Naive B cell (primary cell): Measurements from ENCODE around the gene CACNA1B. TPM values are rescaled to one million over a fixed set of nuclear protein-coding genes. Genes with fewer than 3 reads are reported as not detected.
"Not testable (repeated sequence)": the region's sequence is repeated elsewhere in the genome, so short reads cannot be mapped to it uniquely, and the experiment has no call there.

ENCODE experiments used
- ATAC-seq, 2 donors: fragments of 150-1000 bp; cut with Tn5 transposase; 2 replicates each; pipeline ENCODE4 v1.10.0; 2021; ENCODE audit warnings: low read depth in 2 of 2, mild to moderate bottlenecking in 2 of 2, moderate library complexity in 2 of 2
- DNase-seq: peaks from one replicate; pipeline ENCODE4 v3.0.0; 2022
- H3K27ac Mint-ChIP-seq, 6 donors: one replicate each; pipeline ENCODE4 v1.8.0; 2020 to 2022; ENCODE audit warnings: mild to moderate bottlenecking in 6 of 6, mixed read lengths in 6 of 6, moderate library complexity in 5 of 6, inconsistent platforms in 2 of 6
- H3K27me3 Mint-ChIP-seq, 3 donors: one replicate each; pipeline ENCODE4 v1.8.0; 2021 to 2022; ENCODE audit warnings: mixed read lengths in 3 of 3, mild to moderate bottlenecking in 1 of 3
- H3K36me3 Mint-ChIP-seq, 2 donors: one replicate each; pipeline ENCODE4 v1.8.0; 2020 to 2022; ENCODE audit warnings: mixed read lengths in 2 of 2, inconsistent platforms in 1 of 2, mild to moderate bottlenecking in 1 of 2
- H3K4me1 Mint-ChIP-seq, 3 donors: one replicate each; pipeline ENCODE4 v1.8.0; 2020 to 2022; ENCODE audit warnings: mixed read lengths in 3 of 3, inconsistent platforms in 1 of 3, mild to moderate bottlenecking in 1 of 3, moderate library complexity in 1 of 3
- H3K4me3 Mint-ChIP-seq, 8 donors: one replicate each; pipeline ENCODE4 v1.8.0; 2020 to 2022; ENCODE audit warnings: mild to moderate bottlenecking in 8 of 8, mixed read lengths in 8 of 8, moderate library complexity in 8 of 8, inconsistent platforms in 2 of 8
- H3K9me3 Mint-ChIP-seq, 7 donors: one replicate each; pipeline ENCODE4 v1.8.0; 2020 to 2022; ENCODE audit warnings: mixed read lengths in 7 of 7, mild to moderate bottlenecking in 5 of 7, inconsistent platforms in 2 of 7, moderate library complexity in 1 of 7
- polyA plus RNA-seq, 6 donors: library from polyadenylated mRNA; unstranded; fragments of 300-500 nt; fragmentation: Illumina TruSeq; gene quantifications; one replicate each; pipeline ENCODE4 v1.2.3, GENCODE V29; 2021; ENCODE audit warnings: low read depth in 6 of 6

The CACNA1B gene
- polyA plus RNA-seq, 6 donors from 2014 or later = not detected

GRCh38 chr9:138107039-138107438, 229.5 kb downstream of the CACNA1B start:
- not testable (repeated sequence) for H3K4me3 Mint-ChIP-seq, H3K9me3 Mint-ChIP-seq, H3K36me3 Mint-ChIP-seq, DNase-seq, ATAC-seq, H3K4me1 Mint-ChIP-seq
- peak overlapping the region in 1 of 6 donors; percentile 67 for H3K27ac Mint-ChIP-seq
- H3K27me3 Mint-ChIP-seq = peaks cover 0 to 25% (median 20%) of the 10 kb centered on the region in 3 donors

DNA sequence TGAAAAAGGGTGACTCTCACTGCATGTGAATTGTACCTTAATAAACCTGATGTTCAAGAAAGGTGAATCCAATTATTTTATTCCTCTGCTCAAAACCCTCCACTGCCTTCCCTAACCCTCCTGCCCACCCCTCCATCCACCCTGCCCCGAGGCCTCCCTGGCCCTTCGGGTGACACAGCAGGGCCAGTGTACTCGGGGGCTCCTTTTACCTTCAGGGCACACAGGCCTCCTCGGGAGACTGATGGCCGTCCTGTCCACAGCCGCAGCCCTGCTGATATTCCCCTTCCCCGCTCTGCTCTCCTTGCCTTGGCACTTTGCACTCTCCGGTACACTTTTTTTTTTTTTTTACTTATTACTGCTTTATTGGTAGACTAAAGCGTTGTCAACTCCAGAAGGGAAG, 234.0 kb downstream of the CACNA1B start:
- Mint-ChIP-seq H3K27me3 (peaks cover 0 to 39% (median 20%) of the 10 kb centered on the region in 3 donors), H3K9me3 (no peaks in the 10 kb centered on the region), H3K4me1 (peaks cover 0 to 4% (median 0%) of the 10 kb centered on the region in 3 donors), H3K36me3 (no peaks in the 10 kb centered on the region), H3K27ac (no peak overlapping the region), H3K4me3 (no peak overlapping the region)
- DNase-seq (no peak), ATAC-seq (no peak)

DNA sequence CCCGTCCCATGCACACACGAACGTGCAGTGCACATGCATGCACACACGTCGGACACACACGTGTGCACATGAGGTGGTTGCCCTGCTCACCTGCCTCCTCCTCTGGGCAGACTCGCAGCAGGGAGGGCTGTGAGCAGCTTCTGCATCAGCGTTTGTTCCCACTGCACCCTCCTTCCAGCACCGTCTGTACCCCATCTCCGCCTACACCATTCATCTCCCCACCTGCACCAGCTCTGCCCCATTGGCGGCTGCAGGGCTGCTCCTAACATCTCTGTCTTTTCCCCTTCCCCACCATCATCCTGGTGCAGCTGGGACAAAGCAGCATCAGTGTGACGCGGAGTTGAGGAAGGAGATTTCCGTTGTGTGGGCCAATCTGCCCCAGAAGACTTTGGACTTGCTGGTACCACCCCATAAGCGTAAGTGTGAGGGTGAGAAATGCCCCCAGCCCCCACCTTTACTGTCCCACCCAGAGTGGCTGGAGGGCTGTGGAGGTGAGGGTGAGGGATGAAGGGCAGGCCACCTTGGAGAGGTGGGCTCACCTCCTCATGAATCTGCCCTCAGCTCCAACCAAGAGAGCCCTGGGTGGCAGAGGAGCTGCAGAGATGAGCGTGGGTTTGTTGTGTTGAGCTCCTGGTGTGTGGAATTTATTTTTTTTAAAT, 234.6 kb downstream of the CACNA1B start:
- H3K27me3 Mint-ChIP-seq = peaks cover 0 to 39% (median 22%) of the 10 kb centered on the region in 3 donors
- no peak overlapping the region for H3K4me3 Mint-ChIP-seq
- peaks cover 0 to 4% (median 0%) of the 10 kb centered on the region in 3 donors for H3K4me1 Mint-ChIP-seq
- no peak for ATAC-seq
- no peaks in the 10 kb centered on the region for H3K36me3 Mint-ChIP-seq
- no peaks in the 10 kb centered on the region for H3K9me3 Mint-ChIP-seq
- no peak for DNase-seq
- peak overlapping the region in 1 of 6 donors; percentile 28 for H3K27ac Mint-ChIP-seq

DNA sequence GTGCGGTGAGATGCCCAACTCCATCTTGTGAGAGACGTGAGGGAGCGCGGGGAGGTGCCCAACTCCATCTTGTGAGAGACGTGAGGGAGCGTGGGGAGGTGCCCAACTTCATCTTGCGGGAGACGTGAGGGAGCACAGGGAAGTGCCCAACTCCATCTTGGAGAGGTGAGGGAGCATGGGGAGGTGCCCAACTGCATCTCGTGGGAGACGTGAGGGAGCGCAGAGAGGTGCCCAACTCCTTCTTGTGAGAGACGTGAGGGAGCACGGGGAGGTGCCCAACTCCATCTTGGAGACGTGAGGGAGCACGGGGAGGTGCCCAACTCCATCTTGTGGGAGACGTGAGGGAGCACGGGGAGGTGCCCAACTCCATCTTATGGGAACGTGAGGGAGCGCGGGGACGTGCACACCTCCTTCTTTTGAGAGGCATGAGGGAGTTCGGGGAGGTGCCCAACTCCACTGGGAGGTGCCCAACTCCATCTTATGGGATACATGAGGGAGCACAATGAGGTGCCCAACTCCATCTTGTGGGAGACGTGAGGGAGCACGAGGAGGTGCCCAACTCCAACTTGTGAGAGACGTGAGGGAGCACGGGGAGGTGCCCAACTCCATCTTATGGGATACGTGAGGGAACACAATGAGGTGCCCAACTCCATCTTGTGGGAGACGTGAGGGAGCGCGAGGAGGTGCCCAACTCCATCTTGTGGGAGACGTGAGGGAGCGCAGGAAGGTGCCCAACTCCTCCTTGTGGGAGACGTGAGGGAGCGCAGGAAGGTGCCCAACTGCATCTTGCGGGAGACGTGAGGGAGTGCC, 235.4 kb downstream of the CACNA1B start:
- Mint-ChIP-seq H3K9me3 (no peaks in the 10 kb centered on the region), H3K4me1 (peaks cover 0 to 4% (median 0%) of the 10 kb centered on the region in 3 donors), H3K4me3 (no peak overlapping the region), H3K36me3 (no peaks in the 10 kb centered on the region), H3K27ac (no peak overlapping the region), H3K27me3 (peaks cover 0 to 36% (median 28%) of the 10 kb centered on the region in 3 donors)
- ATAC-seq = no peak
- DNase-seq = no peak

- DNase-seq, ATAC-seq, H3K27ac Mint-ChIP-seq, H3K4me3 Mint-ChIP-seq, H3K9me3 Mint-ChIP-seq, H3K4me1 Mint-ChIP-seq, H3K36me3 Mint-ChIP-seq: not testable (repeated sequence)
- H3K27me3 Mint-ChIP-seq = peaks cover 0 to 36% (median 29%) of the 10 kb centered on the region in 3 donors
These were observed 236.2 kb downstream of the CACNA1B start for GRCh38 chr9:138113701-138114325.

DNA sequence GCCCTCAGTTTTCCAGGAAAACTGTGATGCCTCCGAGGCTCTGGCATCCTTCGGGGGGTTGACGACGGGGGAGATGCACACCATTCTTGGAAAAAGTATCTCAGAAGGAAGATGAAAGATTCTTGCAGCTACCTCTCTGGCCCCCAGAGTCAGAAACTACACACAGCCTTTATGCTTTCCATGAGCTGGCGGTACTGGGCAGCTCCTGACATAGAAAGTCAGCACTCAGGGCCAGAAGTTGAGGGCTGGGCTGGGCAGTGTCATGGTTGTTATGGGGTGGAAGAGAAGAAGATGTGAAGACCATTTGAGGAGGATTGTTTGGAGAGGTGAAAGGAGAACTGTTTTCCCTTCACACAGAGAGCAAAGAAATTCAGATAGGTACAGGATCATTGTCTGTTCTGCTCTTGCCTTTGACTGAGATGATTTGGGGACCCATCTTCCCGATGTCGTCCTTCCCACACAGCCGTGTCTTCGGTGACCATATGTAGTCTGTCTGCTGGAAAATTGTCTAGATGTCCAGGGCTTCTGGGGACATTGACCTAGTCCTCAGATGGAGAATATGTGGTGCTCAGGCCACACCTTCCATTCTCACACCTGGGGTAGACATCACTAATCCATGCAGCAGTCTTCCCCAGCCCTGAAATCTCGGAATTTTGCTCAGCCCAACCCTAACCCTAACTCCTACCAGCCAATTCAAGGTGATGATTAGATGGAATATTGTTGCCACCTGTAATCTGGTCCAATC, 237.1 kb downstream of the CACNA1B start:
- H3K4me1 Mint-ChIP-seq = peaks cover 0 to 4% (median 0%) of the 10 kb centered on the region in 3 donors
- no peak overlapping the region for H3K4me3 Mint-ChIP-seq
- H3K27ac Mint-ChIP-seq = no peak overlapping the region
- no peaks in the 10 kb centered on the region for H3K9me3 Mint-ChIP-seq
- no peaks in the 10 kb centered on the region for H3K36me3 Mint-ChIP-seq
- peaks cover 0 to 38% (median 36%) of the 10 kb centered on the region in 3 donors for H3K27me3 Mint-ChIP-seq
- DNase-seq (no peak), ATAC-seq (no peak)

GRCh38 chr9:138115506-138115905, 237.9 kb downstream of the CACNA1B start:
- H3K36me3 Mint-ChIP-seq = no peaks in the 10 kb centered on the region
- peak overlapping the region in 1 of 6 donors; percentile 33 for H3K27ac Mint-ChIP-seq
- H3K4me3 Mint-ChIP-seq = no peak overlapping the region
- no peak for ATAC-seq
- H3K4me1 Mint-ChIP-seq = peaks cover 0 to 4% (median 0%) of the 10 kb centered on the region in 3 donors
- DNase-seq = no peak
- H3K27me3 Mint-ChIP-seq = peaks cover 0 to 39% (median 36%) of the 10 kb centered on the region in 3 donors
- H3K9me3 Mint-ChIP-seq = no peaks in the 10 kb centered on the region

DNA sequence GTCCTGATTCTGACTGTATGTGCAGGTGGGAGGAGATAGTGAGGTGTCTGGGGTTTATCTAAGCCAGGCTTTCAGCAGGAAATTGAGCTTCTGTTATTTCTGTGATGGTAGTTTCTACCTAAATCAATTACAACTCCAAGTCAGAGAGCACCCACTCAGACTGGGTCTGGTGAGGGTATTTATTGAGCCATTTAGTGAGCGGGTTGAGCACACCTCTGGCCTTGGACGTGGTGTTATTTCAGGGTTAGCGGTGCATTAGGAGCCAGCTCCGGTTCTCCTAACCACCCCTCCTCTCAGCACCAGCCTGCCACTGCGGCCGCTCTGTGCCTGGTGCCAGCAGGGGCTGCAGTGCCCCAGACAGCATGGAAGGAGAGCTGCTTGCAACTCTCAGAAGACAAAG, 238.9 kb downstream of the CACNA1B start:
- Mint-ChIP-seq H3K27me3 (peaks cover 0 to 39% (median 36%) of the 10 kb centered on the region in 3 donors), H3K27ac (peak overlapping the region in 1 of 6 donors; percentile 64), H3K36me3 (no peaks in the 10 kb centered on the region), H3K9me3 (no peaks in the 10 kb centered on the region), H3K4me3 (no peak overlapping the region), H3K4me1 (peaks cover 0 to 4% (median 0%) of the 10 kb centered on the region in 3 donors)
- ATAC-seq (no peak), DNase-seq (no peak)

DNA sequence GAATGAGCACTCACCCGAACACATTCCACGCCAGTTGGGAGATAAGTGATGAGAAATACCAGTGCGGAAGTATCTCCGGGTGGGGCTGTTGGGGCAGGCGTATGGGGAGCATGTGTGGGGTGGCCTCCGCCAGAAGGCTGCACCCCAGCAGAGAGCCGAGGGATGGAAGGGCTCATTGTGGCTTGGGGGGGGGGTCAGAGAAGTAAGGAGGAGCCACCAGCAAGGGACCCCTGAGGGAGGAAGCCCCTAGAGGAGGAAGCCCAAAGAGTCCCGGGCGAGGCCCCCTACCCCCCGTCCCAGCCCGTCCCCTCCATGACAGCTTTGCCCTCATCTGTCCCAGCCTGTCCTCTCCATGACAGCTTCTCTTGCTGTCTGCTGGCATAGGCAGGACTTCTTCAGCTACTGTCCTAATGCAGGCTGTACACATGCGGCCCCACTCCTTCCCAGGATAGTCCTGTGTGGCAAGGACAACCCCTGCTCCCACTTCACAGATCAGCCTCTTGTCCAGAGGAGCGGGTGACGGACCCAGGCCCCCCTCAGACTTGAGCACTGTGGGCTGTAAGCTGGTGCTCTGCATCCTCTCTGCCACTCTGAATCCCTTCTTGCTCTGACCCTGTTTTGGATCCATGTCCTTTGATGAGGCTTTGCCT, 239.6 kb downstream of the CACNA1B start:
- DNase-seq (no peak), ATAC-seq (no peak)
- Mint-ChIP-seq H3K36me3 (no peaks in the 10 kb centered on the region), H3K4me3 (peak overlapping the region in 1 of 8 donors; percentile 47), H3K27ac (peak overlapping the region in 1 of 6 donors; percentile 52), H3K27me3 (peaks cover 0 to 35% (median 31%) of the 10 kb centered on the region in 3 donors), H3K9me3 (no peaks in the 10 kb centered on the region), H3K4me1 (peaks cover 0 to 4% (median 0%) of the 10 kb centered on the region in 3 donors)

DNA sequence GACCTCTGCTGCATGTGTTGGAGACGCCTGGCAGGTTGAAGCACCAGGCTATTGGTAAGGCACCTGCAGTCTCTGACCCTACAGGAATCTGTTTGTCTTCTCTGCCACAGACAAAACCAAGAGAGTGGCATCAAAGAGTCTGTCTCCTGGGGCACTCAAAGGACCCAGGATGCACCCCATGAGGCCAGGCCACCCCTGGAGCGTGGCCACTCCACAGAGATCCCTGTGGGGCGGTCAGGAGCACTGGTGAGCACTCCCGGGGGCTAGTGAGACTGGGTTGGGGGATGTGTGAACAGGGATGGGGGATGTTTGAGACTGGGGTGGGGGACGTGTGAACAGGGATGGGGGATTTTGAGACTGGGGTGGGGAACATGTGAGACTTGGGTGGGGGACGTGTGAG, 240.3 kb downstream of the CACNA1B start:
- Mint-ChIP-seq H3K27ac (no peak overlapping the region), H3K4me1 (peaks cover 0 to under 1% (median 0%) of the 10 kb centered on the region in 3 donors), H3K9me3 (no peaks in the 10 kb centered on the region), H3K36me3 (no peaks in the 10 kb centered on the region), H3K4me3 (peak overlapping the region in 1 of 8 donors; percentile 47), H3K27me3 (peaks cover 0 to 29% (median 25%) of the 10 kb centered on the region in 3 donors)
- ATAC-seq (no peak), DNase-seq (no peak)

- H3K36me3 Mint-ChIP-seq = no peaks in the 10 kb centered on the region
- no peaks in the 10 kb centered on the region for H3K9me3 Mint-ChIP-seq
- DNase-seq (no peak), ATAC-seq (no peak)
- peaks cover 0 to 23% (median 18%) of the 10 kb centered on the region in 3 donors for H3K27me3 Mint-ChIP-seq
- peaks cover 0 to 4% (median 0%) of the 10 kb centered on the region in 3 donors for H3K4me1 Mint-ChIP-seq
- H3K27ac Mint-ChIP-seq = no peak overlapping the region
- no peak overlapping the region for H3K4me3 Mint-ChIP-seq
These were observed 241.1 kb downstream of the CACNA1B start for GRCh38 chr9:138118601-138119071.

DNA sequence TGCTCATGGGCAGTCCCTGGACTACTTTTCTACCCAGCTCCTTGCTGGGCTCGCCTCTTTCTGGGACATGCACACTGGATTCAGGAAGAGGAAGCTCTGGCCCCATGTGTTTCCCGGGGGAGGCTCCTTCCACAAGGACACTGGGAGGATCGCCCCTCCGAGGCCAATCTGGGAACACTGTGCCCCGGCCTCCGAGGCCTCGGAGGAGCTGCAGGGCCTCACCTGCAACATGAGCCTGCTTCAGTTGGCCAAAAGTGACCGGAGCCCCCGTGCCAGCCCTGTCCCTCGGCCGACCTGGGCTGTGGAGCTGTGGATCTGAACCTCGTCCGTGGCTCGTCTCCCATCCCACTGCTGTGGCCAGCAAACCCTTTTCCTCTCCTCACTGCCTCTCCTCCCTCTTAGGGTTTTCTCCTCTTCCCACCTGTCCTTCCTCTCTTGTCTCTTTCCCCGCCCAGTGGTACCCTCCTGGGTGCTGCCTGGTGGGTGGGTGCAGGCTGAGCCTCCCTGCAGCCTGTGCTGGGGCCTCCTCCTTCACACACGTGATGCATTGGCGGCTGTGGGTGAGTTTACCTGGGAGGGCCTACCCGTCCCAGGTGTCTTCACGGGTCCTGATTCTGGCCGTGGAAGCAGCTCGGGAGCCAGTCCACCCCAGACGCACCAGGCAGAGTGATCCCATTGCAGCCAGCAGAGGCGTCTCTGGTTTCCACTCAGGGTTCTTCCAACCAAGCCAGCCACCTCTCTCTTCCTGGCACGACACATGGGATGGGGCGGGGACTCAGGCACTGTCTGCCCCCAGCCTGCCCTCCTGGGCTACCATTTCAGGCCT, 241.8 kb downstream of the CACNA1B start:
- Mint-ChIP-seq H3K9me3 (no peaks in the 10 kb centered on the region), H3K27ac (no peak overlapping the region)

More for the DNA sequence above, 241.8 kb downstream of the CACNA1B start:
- ATAC-seq (no peak), DNase-seq (no peak)
- Mint-ChIP-seq H3K36me3 (no peaks in the 10 kb centered on the region), H3K27me3 (peaks cover 0 to 23% (median 18%) of the 10 kb centered on the region in 3 donors), H3K4me1 (peaks cover 0 to 4% (median 0%) of the 10 kb centered on the region in 3 donors), H3K4me3 (no peak overlapping the region)
